HG03045 (cell line): ENCODE data around the gene PP2D1.
"Not testable (repeated sequence)": the region's sequence is repeated elsewhere in the genome, so short reads cannot be mapped to it uniquely, and the experiment has no call there.

Experiments used
- ATAC-seq: cut with Tn5 transposase; IDR thresholded peaks from one replicate; pipeline ENCODE4 v1.9.1; 2021; ENCODE audit warnings: mild to moderate bottlenecking, moderate library complexity; ENCODE audit not compliant: unreplicated experiment

Gene PP2D1

GRCh38 chr3:20040548-20041196, 28.6 kb upstream of the PP2D1 start:
- ATAC-seq, result peak; percentile 38

- ATAC-seq, result peak; percentile 63
Measured at GRCh38 chr3:20039765-20040547, 27.9 kb upstream of the PP2D1 start, which contains the start of gene KAT2B. Gene KAT2B, plus strand, starts transcription at chr3:20040446. Its CDS starts 32 bp downstream, at chr3:20040478.

- ATAC-seq, result no peak
Measured at GRCh38 chr3:20039466-20039764, 27.4 kb upstream of the PP2D1 start.

GRCh38 chr3:20038699-20039465, 26.8 kb upstream of the PP2D1 start:
- no peak for ATAC-seq

GRCh38 chr3:20037255-20037996, 25.4 kb upstream of the PP2D1 start:
- ATAC-seq, result no peak

- ATAC-seq, result no peak
Measured at GRCh38 chr3:20035019-20035418, 23.0 kb upstream of the PP2D1 start.

GRCh38 chr3:20031939-20032338, 19.9 kb upstream of the PP2D1 start:
- ATAC-seq, result not testable (repeated sequence)

GRCh38 chr3:20028905-20029331, 16.9 kb upstream of the PP2D1 start:
- ATAC-seq, result no peak

- no peak for ATAC-seq
Measured at GRCh38 chr3:20027136-20027535, 15.1 kb upstream of the PP2D1 start.

GRCh38 chr3:20023623-20024405, 11.8 kb upstream of the PP2D1 start:
- no peak for ATAC-seq

- ATAC-seq, result no peak
Measured at GRCh38 chr3:20022954-20023622, 11.0 kb upstream of the PP2D1 start.

GRCh38 chr3:20016076-20016475, 4.0 kb upstream of the PP2D1 start:
- ATAC-seq, result not testable (repeated sequence)

GRCh38 chr3:20015525-20015924, 3.5 kb upstream of the PP2D1 start:
- no peak for ATAC-seq

GRCh38 chr3:20013396-20013795, 1.3 kb upstream of the PP2D1 start:
- ATAC-seq, result no peak

GRCh38 chr3:20008646-20009045, 3.4 kb downstream of the PP2D1 start:
- ATAC-seq, result no peak

- no peak for ATAC-seq
Measured at GRCh38 chr3:20007960-20008359, 4.1 kb downstream of the PP2D1 start.

GRCh38 chr3:20001932-20002331, 10.1 kb downstream of the PP2D1 start:
- no peak for ATAC-seq

- ATAC-seq, result no peak
Measured at GRCh38 chr3:19997502-19997901, 14.6 kb downstream of the PP2D1 start.

- no peak for ATAC-seq
Measured at GRCh38 chr3:19994796-19995195, 17.3 kb downstream of the PP2D1 start.

- not testable (repeated sequence) for ATAC-seq
Measured at GRCh38 chr3:19988904-19989303, 23.2 kb downstream of the PP2D1 start.
